HEK293 (cell line): ENCODE results near the gene CRK.
"Not testable (repeated sequence)": the region's sequence is repeated elsewhere in the genome, so short reads cannot be mapped to it uniquely, and the experiment has no call there.

ENCODE experiments used
- CTCF ChIA-PET: fragments of 350-600 bp; formaldehyde crosslinking; extraction: SDS; loops from one replicate; lab custom pipeline; 2021; ENCODE audit warnings: antibody characterized with exemption; lab: Yijun Ruan, JAX
- POLR2A ChIA-PET: fragments of 300-600 bp; formaldehyde crosslinking; extraction: SDS; loops from one replicate; lab custom pipeline; 2020; ENCODE audit warnings: antibody characterized with exemption, inconsistent platforms; lab: Yijun Ruan, JAX
- H3K27ac ChIP-seq: fragments of 200-500 bp; sonication (Bioruptor generic); 2 replicates; pipeline ENCODE4 v1.5.1; 2014; ENCODE audit warnings: low read depth, low read length, control low read depth, inconsistent platforms; ENCODE audit errors: extremely low read depth
- H3K36me3 ChIP-seq, 2 experiments: fragments of 200-500 bp in 1 of 2; sonication (Bioruptor generic) in 1 of 2; 1 replicate in 1 of 2; 2 replicates in 1 of 2; pipeline ENCODE4 v1.5.1; 2014 to 2017; ENCODE audit warnings: inconsistent platforms in 2 of 2, low read length in 2 of 2; ENCODE audit not compliant: control insufficient read depth in 2 of 2, insufficient read depth in 1 of 2
- H3K4me1 ChIP-seq: fragments of 200-500 bp; sonication (Bioruptor generic); 2 replicates; pipeline ENCODE4 v1.5.1; 2014; ENCODE audit warnings: mild to moderate bottlenecking, low read length, inconsistent platforms; ENCODE audit not compliant: control insufficient read depth, insufficient read depth
- H3K4me3 ChIP-seq: 2 replicates; pipeline ENCODE4 v1.5.1; 2011; ENCODE audit warnings: low read depth, mild to moderate bottlenecking, control low read depth, low read length, moderate library complexity
- H3K9me3 ChIP-seq: fragments of 200-500 bp; sonication (Bioruptor generic); 2 replicates; pipeline ENCODE4 v1.5.1; 2014; ENCODE audit warnings: low read depth, low read length, inconsistent platforms; ENCODE audit not compliant: control insufficient read depth, insufficient read depth
- EGR2 ChIP-seq: fragments of 450-650 bp; formaldehyde crosslinking; IDR thresholded peaks from 2 replicates; pipeline ENCODE4 v1.5.1; 2016; ENCODE audit warnings: low read depth, missing biosample characterization, missing genetic modification characterization
- GLIS1 ChIP-seq: fragments of 450-650 bp; formaldehyde crosslinking; IDR thresholded peaks from 2 replicates; pipeline ENCODE4 v1.5.1; 2016; ENCODE audit warnings: missing biosample characterization, missing genetic modification characterization
- GLIS2 ChIP-seq: fragments of 450-650 bp; formaldehyde crosslinking; IDR thresholded peaks from 2 replicates; pipeline ENCODE4 v1.5.1; 2016; ENCODE audit warnings: missing biosample characterization, missing genetic modification characterization
- ZBTB17 ChIP-seq: fragments of 450-650 bp; formaldehyde crosslinking; IDR thresholded peaks from 2 replicates; pipeline ENCODE4 v1.5.1; 2016; ENCODE audit warnings: missing biosample characterization, missing genetic modification characterization
- ZFHX2 ChIP-seq: fragments of 450-650 bp; formaldehyde crosslinking; conservative IDR thresholded peaks from 2 replicates; pipeline ENCODE4 v1.5.1; 2016; ENCODE audit warnings: missing biosample characterization, missing genetic modification characterization
- ZNF10 ChIP-seq: fragments of 450-650 bp; formaldehyde crosslinking; IDR thresholded peaks from 2 replicates; pipeline ENCODE4 v1.5.1; 2017; ENCODE audit warnings: missing biosample characterization, missing genetic modification characterization
- ZNF121 ChIP-seq: fragments of 450-650 bp; formaldehyde crosslinking; IDR thresholded peaks from 2 replicates; pipeline ENCODE4 v1.5.1; 2016; ENCODE audit warnings: missing biosample characterization, missing genetic modification characterization
- ZNF2 ChIP-seq: fragments of 450-650 bp; formaldehyde crosslinking; IDR thresholded peaks from 2 replicates; pipeline ENCODE4 v1.5.1; 2016; ENCODE audit warnings: missing biosample characterization, missing genetic modification characterization
- ZNF600 ChIP-seq: fragments of 450-650 bp; formaldehyde crosslinking; IDR thresholded peaks from 2 replicates; pipeline ENCODE4 v1.5.1; 2016; ENCODE audit warnings: missing biosample characterization, missing genetic modification characterization
- TF ChIP-seq, protein P1 (sequence below): fragments of 450-650 bp; formaldehyde crosslinking; IDR thresholded peaks from 2 replicates; pipeline ENCODE4 v1.5.1; 2016; ENCODE audit warnings: missing biosample characterization, missing genetic modification characterization
- TF ChIP-seq, protein P2 (sequence below): fragments of 450-650 bp; formaldehyde crosslinking; IDR thresholded peaks from 2 replicates; pipeline ENCODE4 v1.5.1; 2017; ENCODE audit warnings: missing biosample characterization, missing genetic modification characterization

The CRK gene

DNA sequence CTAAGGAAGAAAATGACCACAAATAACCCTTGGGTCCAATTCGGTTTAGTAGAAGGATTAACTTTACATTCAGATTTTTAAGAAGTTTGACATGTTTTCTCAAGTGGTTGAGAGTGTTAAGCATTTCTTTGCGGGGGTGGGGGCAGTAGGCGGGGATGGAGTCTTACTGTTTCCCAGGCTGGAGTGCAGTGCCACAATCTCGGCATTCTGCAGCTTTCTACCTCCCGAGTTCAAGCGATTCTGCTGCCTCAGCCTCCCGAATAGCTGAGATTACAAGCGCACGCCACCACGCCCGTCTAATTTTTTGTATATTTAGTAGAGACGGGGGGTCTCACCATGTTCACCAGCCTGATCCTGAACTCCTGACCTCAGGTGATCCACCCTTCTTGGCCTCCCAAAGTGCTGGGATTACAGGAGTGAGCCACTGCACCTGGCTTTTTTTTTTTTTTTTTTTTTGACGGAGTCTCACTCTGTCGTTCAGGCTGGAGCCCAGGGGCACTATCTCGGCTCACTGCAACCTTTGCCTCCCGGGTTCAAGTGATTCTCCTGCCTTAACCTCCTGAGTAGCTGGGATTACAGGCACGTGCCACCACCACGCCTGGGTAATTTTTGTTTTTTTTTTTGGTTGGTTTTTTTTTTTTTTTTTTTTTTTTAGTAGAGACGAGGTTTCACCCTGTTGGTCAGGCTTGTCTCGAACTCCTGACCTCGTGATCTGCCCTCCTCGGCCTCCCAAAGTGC is 68.4 kb downstream of the CRK start:
- not testable (repeated sequence) for H3K27ac ChIP-seq, H3K9me3 ChIP-seq, H3K4me3 ChIP-seq
- peaks cover 67% of the 10 kb centered on the region for H3K4me1 ChIP-seq
- H3K36me3 ChIP-seq: peaks cover 12 to 31% of the 10 kb centered on the region in 2 experiments; a peak in 2 of 3 replicates
- ChIA-PET POLR2A (interaction anchor here (0.7 to 1.6 kb wide), 3 partner anchors 21 to 117 kb away, joined by 3 to 4 read pairs (median 4); partner anchors contain the start of gene CRK), CTCF (interaction anchor here (0.6 to 1.4 kb wide), 4 partner anchors 15 to 22 kb away, joined by 3 to 8 read pairs (median 5); no protein-coding TSS in a partner anchor)
- TF ChIP-seq GLIS1 (tag by site-specific recombination): peak; percentile 45
- TF ChIP-seq ZBTB17 (tag by site-specific recombination): peak; percentile 34
- peak; percentile 34; the same call in 1 of the 2 replicates for TF ChIP-seq GLIS2
- TF ChIP-seq, protein P1, sequence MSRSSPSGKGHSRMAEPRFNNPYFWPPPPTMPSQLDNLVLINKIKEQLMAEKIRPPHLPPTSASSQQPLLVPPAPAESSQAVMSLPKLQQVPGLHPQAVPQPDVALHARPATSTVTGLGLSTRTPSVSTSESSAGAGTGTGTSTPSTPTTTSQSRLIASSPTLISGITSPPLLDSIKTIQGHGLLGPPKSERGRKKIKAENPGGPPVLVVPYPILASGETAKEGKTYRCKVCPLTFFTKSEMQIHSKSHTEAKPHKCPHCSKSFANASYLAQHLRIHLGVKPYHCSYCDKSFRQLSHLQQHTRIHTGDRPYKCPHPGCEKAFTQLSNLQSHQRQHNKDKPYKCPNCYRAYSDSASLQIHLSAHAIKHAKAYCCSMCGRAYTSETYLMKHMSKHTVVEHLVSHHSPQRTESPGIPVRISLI (tag by site-specific recombination): peak; percentile 92; the same call in 1 of the 2 replicates
- peak; percentile 57; the same call in 1 of the 2 replicates for TF ChIP-seq EGR2 (tag by site-specific recombination)
- TF ChIP-seq ZFHX2 (tag by site-specific recombination): peak; percentile 83

DNA sequence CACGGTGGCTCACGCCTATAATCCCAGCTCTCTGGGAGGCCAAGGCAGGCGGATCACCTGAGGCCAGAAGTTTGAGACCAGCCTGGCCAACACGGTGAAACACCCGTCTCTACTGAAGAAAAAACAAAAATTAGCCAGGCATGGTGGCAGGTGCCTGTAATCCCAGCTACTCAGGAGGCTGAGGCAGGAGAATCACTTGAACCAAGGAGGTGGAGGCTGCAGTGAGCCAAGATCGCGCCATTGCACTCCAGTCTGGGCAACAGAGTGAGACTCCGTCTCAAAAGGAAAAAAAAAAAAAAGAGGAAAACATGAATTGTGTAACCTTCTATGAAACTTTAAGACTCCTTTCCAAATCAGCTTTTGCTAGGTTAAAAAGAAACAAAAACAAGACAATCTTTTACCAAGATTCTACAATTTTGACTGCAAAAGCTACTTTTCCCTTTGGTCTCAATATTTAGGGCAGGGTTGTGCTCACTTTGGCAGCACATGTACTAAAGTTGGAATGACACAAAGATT is 69.3 kb downstream of the CRK start:
- ChIA-PET CTCF (interaction anchor here (0.6 to 2.1 kb wide), 5 partner anchors 14 to 23 kb away, joined by 3 to 8 read pairs (median 5); no protein-coding TSS in a partner anchor), POLR2A (interaction anchor here (1.0 kb wide), 1 partner anchor 13 kb away, joined by 3 read pairs; the partner anchor contains the start of gene YWHAE)
- H3K4me3 ChIP-seq, H3K27ac ChIP-seq, H3K9me3 ChIP-seq: not testable (repeated sequence)
- H3K36me3 ChIP-seq: peaks cover 12 to 27% of the 10 kb centered on the region in 2 experiments; a peak in 2 of 3 replicates
- H3K4me1 ChIP-seq: peaks cover 60% of the 10 kb centered on the region
- TF ChIP-seq ZBTB17 (tag by site-specific recombination) (0 out of 2 replicates have a peak, but pooled peaks have one; percentile 11), ZNF121 (tag by site-specific recombination) (peak; percentile 66; the same call in 1 of the 2 replicates), ZNF600 (tag by site-specific recombination) (peak; percentile 37; the same call in 1 of the 2 replicates), ZNF2 (tag by site-specific recombination) (peak; percentile 36; the same call in 1 of the 2 replicates), GLIS1 (tag by site-specific recombination) (peak; percentile 71)
- TF ChIP-seq, all 188 proteins: peak for 5; not testable (repeated sequence) for 183

DNA sequence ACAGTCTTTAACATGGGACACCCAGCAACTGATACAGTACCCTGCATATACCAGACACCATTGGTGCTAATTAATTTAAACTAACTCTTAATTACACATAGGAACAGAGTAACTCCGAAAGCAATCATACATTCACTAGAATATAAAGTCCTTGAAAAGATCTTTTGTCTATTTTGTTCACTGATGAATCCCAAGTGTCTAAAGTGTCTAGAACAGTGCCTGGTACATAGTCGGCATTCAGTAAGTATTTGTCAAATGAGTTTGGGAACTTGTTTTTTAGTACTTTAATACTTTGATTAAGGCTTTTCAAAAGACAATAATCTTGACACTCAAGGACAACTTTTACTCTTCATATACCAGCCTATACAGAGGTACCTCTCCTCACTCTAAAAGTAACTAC is 69.8 kb downstream of the CRK start:
- ChIA-PET POLR2A (interaction anchor here (1.0 kb wide), 1 partner anchor 14 kb away, joined by 3 read pairs; the partner anchor contains the start of gene YWHAE), CTCF (interaction anchor here (1.4 to 2.1 kb wide), 2 partner anchors 14 to 21 kb away, joined by 5 to 6 read pairs; no protein-coding TSS in a partner anchor)
- Histone ChIP-seq H3K4me3 (no peak overlapping the region), H3K9me3 (no peaks in the 10 kb centered on the region), H3K27ac (peak overlapping the region; percentile 53; the same call in 1 of the 2 replicates), H3K4me1 (peaks cover 60% of the 10 kb centered on the region), H3K36me3 (peaks cover 12 to 25% of the 10 kb centered on the region in 2 experiments; a peak in 2 of 3 replicates)
- TF ChIP-seq ZNF10 (tag by site-specific recombination): 0 out of 2 replicates have a peak, but pooled peaks have one; percentile 47
- TF ChIP-seq, protein P2, sequence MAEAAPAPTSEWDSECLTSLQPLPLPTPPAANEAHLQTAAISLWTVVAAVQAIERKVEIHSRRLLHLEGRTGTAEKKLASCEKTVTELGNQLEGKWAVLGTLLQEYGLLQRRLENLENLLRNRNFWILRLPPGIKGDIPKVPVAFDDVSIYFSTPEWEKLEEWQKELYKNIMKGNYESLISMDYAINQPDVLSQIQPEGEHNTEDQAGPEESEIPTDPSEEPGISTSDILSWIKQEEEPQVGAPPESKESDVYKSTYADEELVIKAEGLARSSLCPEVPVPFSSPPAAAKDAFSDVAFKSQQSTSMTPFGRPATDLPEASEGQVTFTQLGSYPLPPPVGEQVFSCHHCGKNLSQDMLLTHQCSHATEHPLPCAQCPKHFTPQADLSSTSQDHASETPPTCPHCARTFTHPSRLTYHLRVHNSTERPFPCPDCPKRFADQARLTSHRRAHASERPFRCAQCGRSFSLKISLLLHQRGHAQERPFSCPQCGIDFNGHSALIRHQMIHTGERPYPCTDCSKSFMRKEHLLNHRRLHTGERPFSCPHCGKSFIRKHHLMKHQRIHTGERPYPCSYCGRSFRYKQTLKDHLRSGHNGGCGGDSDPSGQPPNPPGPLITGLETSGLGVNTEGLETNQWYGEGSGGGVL (tag by site-specific recombination): no peak
